ENCODE measurements around the gene TP53BP1.

The TP53BP1 gene

DNA sequence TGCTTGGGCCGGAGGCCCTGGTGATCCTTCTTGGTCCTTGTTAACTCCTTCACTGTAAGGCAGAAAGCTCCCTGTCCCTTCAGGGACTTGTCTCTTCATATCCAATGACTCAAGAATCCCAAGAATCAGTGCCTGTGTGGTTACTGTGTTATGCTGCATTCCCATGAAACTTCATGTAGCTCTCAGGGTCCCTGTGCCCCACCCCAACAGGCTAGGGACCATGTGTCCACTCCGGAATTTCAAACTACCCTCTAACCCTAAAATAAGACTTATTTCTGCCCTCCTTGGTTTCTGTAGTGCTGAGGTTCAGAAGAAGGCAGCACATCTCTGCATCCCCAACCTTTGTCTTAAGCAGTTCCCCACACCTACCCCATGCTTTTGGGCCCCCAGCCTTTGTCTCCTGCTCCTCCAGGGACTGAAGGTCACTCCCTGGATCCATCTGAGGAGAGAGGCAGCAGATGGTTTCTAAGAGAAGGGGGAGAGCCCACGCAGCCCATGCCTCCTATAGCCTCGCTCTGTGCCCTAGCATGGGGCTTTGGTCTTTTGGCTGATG is 23.9 kb upstream of the TP53BP1 start:
- TF ChIP-seq, protein P1, sequence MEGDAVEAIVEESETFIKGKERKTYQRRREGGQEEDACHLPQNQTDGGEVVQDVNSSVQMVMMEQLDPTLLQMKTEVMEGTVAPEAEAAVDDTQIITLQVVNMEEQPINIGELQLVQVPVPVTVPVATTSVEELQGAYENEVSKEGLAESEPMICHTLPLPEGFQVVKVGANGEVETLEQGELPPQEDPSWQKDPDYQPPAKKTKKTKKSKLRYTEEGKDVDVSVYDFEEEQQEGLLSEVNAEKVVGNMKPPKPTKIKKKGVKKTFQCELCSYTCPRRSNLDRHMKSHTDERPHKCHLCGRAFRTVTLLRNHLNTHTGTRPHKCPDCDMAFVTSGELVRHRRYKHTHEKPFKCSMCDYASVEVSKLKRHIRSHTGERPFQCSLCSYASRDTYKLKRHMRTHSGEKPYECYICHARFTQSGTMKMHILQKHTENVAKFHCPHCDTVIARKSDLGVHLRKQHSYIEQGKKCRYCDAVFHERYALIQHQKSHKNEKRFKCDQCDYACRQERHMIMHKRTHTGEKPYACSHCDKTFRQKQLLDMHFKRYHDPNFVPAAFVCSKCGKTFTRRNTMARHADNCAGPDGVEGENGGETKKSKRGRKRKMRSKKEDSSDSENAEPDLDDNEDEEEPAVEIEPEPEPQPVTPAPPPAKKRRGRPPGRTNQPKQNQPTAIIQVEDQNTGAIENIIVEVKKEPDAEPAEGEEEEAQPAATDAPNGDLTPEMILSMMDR (conservative IDR thresholded peaks at IDR 0.05; ENCODE audit: low read depth, low read length) = no peak
- Histone ChIP-seq H3K9ac (no peak overlapping the region), H3K4me1 (ENCODE audit: low read depth, poor library complexity, severe bottlenecking) (peaks cover 12% of the 10 kb centered on the region), H4K20me1 (ENCODE audit: insufficient read depth) (no peaks in the 10 kb centered on the region), H3K4me2 (no peak overlapping the region), H3K27ac (no peak overlapping the region), H3K36me3 (ENCODE audit: insufficient read depth) (no peaks in the 10 kb centered on the region), H3K27me3 (ENCODE audit: insufficient read depth, low read depth) (0 out of 2 replicates have a peak, but pooled peaks cover 3% of the 10 kb centered on the region), H3K4me3 (IDR thresholded peaks at IDR 0.05; ENCODE audit: insufficient read depth, low read depth, low read length) (no peak overlapping the region), H3K79me2 (ENCODE audit: insufficient read depth, low read depth) (no peaks in the 10 kb centered on the region), H2AFZ (ENCODE audit: low read depth) (no peak overlapping the region)

DNA sequence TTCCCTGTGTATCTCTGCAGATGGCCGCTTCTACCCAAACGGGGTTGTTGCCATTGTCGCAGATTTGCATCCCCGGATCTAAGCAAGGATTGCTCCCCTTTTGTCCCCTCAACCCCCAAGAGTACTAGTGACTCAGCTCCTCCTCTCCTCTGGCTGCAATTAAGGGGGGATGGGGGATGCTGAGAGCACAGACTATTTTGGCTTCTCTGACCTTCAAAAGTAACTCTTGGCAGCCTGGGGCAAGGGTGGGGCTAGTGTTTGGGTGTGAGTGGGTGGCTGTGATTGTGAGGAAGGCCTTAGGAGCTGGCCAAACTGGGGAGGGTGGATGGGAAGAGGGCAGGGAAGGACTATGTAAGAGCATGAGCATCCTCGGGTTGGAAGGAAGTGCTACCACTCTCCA is 23.2 kb upstream of the TP53BP1 start:
- no peaks in the 10 kb centered on the region for H3K79me2 ChIP-seq (ENCODE audit: insufficient read depth, low read depth)
- H3K4me2 ChIP-seq = no peak overlapping the region
- TF ChIP-seq, protein P1 (conservative IDR thresholded peaks at IDR 0.05; ENCODE audit: low read depth, low read length) = no peak
- 0 out of 2 replicates have a peak, but pooled peaks cover 3% of the 10 kb centered on the region for H3K27me3 ChIP-seq (ENCODE audit: insufficient read depth, low read depth)
- no peak overlapping the region for H3K27ac ChIP-seq
- H3K36me3 ChIP-seq (ENCODE audit: insufficient read depth) = no peaks in the 10 kb centered on the region
- H3K9ac ChIP-seq = no peak overlapping the region
- H3K4me1 ChIP-seq (ENCODE audit: low read depth, poor library complexity, severe bottlenecking) = peaks cover 18% of the 10 kb centered on the region
- H2AFZ ChIP-seq (ENCODE audit: low read depth) = no peak overlapping the region
- no peaks in the 10 kb centered on the region for H4K20me1 ChIP-seq (ENCODE audit: insufficient read depth)
- no peak overlapping the region for H3K4me3 ChIP-seq (IDR thresholded peaks at IDR 0.05; ENCODE audit: insufficient read depth, low read depth, low read length)

DNA sequence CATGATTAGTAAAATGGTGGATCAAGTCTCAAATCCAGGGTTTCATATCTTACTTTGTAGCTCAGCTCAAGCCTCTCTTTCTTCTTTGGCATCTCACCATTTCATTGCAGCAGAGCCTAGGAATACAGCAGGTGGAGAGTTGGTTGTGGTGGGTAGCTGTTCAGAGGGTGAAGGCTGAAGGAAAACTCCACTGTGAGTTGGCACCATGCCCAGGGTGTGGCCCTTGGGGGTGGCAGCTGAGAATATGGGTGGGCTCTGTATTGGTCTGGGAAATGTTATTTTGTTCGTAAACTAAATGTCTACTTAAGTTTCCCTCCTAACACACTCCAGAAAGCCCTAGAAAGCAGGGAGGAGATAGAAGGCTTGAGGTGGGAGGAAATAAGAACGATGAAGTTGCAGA is 22.8 kb upstream of the TP53BP1 start:
- Histone ChIP-seq H3K79me2 (ENCODE audit: insufficient read depth, low read depth) (no peaks in the 10 kb centered on the region), H4K20me1 (ENCODE audit: insufficient read depth) (no peaks in the 10 kb centered on the region), H3K4me2 (no peak overlapping the region), H3K27me3 (ENCODE audit: insufficient read depth, low read depth) (0 out of 2 replicates have a peak, but pooled peaks cover 3% of the 10 kb centered on the region), H3K9ac (no peak overlapping the region), H3K36me3 (ENCODE audit: insufficient read depth) (no peaks in the 10 kb centered on the region), H3K4me1 (ENCODE audit: low read depth, poor library complexity, severe bottlenecking) (peaks cover 19% of the 10 kb centered on the region), H3K27ac (no peak overlapping the region), H3K4me3 (IDR thresholded peaks at IDR 0.05; ENCODE audit: insufficient read depth, low read depth, low read length) (no peak overlapping the region), H2AFZ (ENCODE audit: low read depth) (no peak overlapping the region)
- TF ChIP-seq, protein P1 (conservative IDR thresholded peaks at IDR 0.05; ENCODE audit: low read depth, low read length) = no peak

DNA sequence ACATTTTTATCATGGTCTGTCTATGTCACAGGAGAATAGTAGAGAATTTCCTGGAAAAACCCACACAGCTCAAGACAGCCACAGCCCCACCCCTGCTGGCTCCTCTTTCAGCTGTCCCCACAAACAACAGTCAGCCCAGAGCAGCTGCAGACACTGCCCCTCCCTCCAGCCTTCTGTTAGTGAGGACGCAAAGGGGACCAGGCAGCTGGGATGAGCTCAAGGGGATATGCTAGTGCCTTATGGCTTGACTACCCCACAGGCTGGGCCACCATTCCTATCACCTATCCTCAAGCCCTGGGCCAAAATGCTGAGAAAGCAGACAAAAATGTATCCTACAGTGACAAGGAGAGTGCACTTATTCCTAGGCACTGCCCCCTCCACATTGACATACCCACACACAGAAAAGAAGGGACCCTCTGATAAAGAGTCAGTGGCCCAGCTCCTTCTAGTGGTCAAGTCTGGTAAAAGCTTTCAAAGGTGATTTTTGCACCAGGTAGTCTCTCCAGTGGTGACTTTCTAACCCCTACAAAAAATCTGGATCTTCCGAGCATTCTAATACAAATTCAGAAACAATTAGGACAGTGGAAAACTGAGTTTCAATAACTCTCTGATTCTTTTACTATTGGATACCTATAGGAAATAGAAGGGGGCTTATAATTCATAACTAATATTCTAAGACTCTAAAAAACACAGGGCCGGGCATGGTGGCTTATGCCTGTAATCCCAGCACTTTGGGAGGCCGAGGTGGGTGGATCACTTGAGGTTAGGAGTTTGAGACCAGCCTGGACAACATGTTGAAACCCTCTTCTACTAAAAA is 21.5 kb upstream of the TP53BP1 start:
- H3K27me3 ChIP-seq (ENCODE audit: insufficient read depth, low read depth) = 0 out of 2 replicates have a peak, but pooled peaks cover 3% of the 10 kb centered on the region
- no peaks in the 10 kb centered on the region for H3K79me2 ChIP-seq (ENCODE audit: insufficient read depth, low read depth)
- no peak overlapping the region for H3K27ac ChIP-seq
- no peak overlapping the region for H3K9ac ChIP-seq
- no peak overlapping the region for H2AFZ ChIP-seq (ENCODE audit: low read depth)
- H3K4me1 ChIP-seq (ENCODE audit: low read depth, poor library complexity, severe bottlenecking) = peaks cover 23% of the 10 kb centered on the region
- H3K36me3 ChIP-seq (ENCODE audit: insufficient read depth) = no peaks in the 10 kb centered on the region
- H4K20me1 ChIP-seq (ENCODE audit: insufficient read depth) = no peaks in the 10 kb centered on the region
- H3K4me3 ChIP-seq (IDR thresholded peaks at IDR 0.05; ENCODE audit: insufficient read depth, low read depth, low read length) = no peak overlapping the region
- no peak overlapping the region for H3K4me2 ChIP-seq
- TF ChIP-seq, protein P1 (conservative IDR thresholded peaks at IDR 0.05; ENCODE audit: low read depth, low read length) = peak; percentile 75
